GM18498 (cell line): Measurements from ENCODE around the gene GEN1.
A peak's percentile ranks its signal among the peaks of the same experiment; 100 is the strongest.

Source experiments
- ATAC-seq: cut with Tn5 transposase; IDR thresholded peaks from one replicate; pipeline ENCODE4 v1.9.1; 2021; ENCODE audit warnings: mild to moderate bottlenecking, moderate library complexity; ENCODE audit not compliant: unreplicated experiment

The GEN1 gene

DNA sequence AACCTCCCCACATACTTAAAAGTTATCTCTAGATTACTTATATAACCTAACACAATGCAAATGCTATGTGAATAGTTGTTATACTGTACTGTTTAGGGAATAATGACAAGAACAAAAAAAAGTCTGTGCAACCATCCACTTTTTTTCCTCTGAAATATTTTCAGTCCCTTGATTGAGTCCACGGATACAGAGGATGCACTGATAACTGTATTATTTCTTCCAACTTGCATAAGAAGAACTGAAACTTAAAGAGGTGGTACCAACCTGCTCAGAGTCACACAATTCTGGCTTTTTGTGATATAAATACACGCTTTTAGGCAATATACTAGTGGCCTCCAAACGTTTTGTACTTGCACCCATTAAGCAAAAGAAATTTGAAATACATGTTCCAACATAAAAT lies 1.7 kb upstream of the GEN1 start:
- peak; percentile 21 for ATAC-seq

DNA sequence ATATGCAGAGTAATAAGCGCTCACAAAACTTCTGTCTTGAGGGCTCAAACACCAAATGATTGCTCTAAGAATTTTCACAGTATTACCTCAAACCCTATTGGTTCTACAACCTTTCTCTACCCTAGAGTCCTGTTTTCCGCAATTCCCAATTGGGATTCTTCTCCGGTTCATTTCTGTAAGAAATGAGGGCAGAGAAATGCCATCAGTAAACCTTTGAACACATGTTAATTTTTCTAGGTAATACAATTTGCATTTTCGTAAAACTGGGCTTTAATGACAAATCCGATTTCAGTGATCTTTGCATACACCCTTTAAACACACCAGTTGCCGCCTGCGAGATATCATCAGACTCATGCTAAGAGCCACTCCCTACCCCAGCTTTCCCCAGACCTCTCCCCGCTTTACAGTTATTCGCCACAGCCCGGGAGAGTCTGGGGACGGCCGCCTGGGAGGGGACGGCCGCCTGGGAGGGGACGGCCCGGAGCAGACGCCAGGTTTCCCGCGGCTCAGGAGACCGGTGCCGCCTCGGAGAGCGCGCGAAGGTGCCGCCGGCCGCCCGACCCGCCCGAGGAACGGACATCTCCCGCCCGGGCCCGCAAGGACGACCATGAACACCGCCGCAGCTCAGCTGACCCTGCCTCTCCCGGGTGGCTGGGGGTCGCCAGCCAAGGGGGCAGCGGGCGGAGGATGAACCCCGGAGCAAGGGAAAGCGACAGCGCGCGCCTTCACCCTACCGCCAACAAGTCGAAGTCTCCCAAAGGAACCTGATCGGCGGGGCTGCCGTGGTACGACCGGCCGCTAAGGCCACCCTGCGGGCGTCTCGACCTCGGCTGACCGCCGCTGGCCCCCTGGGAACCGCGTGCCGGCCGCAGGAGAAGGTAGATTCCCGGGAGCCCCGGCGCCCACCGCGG lies 791 bp upstream of the GEN1 start:
- peak; percentile 35 for ATAC-seq

DNA sequence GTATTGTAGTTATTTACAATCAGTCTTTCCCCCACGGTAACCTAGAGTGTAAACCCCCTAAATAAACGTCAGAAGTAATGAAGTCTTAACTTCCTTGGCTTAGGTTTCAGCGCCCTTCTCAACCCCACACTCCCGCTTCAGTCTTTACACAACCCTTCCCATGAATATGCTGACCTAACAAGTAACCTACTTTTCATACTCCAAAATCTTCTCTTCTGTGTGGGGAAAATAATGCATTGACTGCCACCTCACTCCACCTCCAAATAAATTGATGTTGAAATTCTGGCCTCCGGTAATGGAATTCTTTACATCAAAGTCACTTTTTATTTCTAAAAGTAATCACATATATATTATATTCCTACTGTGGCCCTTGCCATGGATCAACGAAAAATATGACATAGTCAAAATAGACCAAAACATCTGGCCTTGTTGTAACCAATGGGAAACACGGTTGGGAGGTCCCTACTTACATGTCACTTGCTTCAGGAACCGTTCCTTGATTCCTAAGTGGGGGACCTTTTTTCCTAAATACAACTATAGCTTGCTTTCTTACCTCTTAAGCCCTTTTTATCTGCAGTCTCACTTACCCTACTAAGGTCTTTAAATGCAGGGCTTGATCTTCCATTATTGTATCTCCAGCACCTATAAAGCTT lies 961 bp downstream of the GEN1 start:
- no peak for ATAC-seq

DNA sequence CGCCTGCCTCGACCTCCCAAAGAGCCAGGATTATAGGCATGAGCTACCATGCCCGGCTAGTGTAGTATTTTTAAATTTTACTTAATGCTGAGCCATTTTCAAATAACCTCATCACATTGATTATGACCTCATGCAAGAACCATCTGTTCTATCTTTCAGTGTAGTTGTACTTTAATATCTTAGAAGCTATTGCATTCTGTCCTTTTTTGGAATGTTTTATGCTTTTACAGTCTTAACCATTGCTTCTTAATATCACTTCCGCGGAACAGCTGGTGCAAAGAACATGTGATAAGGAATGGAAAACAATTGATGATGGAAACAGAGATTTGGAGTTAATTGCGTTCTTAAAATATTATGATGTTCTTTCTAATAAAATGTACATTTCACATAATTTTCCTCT lies 2.7 kb downstream of the GEN1 start:
- ATAC-seq = no peak

DNA sequence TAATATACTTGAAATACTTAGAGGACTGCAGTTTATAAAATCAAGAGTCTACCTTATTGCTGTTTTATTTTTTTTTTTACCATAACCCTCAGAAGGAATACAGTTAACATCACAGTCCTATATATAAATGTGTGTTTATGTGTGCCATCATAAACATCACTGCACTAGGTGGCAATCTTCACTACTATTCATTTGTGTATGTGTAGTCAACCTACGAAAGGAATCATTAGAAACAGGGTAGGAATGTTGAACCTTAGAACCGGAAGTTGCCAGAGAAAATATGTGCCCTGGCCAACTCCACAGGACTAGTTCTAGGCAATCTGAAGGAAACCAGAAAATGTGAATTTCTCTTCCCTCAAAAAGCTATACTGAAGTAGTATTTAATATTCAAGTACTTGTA lies 3.4 kb downstream of the GEN1 start:
- ATAC-seq = no peak

DNA sequence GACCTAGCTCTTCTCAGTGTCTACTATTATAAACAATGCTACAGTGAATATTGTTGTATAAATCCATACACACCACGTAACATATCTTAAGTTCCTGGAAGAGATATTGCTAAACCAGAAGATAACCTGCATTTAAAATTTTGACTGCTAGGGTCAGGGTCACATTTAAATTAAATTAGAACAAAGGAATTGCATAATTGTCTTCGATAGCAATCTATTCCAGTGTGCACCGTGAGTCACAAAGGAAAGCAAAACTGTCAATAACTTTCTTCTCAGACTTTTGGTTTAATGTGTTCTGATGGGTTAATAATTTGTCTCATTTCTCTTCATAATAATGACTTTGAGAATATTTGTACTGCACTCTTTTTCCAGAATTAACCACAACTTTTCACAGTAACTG lies 4.2 kb downstream of the GEN1 start:
- no peak for ATAC-seq

DNA sequence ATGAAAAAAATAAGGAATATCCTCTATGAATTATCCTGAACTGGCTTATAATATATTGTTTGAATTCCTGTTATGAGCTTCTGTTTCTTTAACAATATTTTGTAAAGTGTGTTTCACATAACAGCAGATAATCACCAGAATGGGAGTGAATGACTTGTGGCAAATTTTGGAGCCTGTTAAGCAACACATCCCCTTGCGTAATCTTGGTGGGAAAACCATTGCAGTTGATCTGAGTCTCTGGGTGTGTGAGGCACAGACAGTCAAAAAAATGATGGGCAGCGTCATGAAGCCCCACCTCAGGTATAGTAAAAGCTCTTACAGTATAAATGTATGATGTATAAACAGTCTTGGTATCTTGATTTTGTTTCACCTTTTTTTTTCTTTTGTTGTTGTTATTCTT lies 5.9 kb downstream of the GEN1 start:
- ATAC-seq = no peak

DNA sequence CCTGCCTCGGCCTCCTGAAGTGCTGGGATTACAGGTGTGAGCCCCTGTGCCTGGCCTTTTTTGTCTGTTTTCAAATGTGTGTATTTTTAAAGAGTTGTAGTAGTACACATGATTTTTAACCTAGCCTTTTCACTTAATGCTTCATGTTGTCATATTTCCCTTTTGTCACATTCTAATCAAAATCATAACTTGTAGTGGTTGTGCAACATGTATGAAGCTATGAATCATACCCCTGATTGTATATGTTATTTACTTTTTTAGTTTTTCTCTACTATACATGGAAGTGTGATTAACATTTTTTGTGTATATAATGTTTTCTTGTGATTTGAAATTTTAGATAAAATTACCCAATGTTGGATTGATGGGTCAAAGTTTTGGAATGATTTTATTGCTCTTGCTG lies 8.5 kb downstream of the GEN1 start:
- ATAC-seq = no peak

DNA sequence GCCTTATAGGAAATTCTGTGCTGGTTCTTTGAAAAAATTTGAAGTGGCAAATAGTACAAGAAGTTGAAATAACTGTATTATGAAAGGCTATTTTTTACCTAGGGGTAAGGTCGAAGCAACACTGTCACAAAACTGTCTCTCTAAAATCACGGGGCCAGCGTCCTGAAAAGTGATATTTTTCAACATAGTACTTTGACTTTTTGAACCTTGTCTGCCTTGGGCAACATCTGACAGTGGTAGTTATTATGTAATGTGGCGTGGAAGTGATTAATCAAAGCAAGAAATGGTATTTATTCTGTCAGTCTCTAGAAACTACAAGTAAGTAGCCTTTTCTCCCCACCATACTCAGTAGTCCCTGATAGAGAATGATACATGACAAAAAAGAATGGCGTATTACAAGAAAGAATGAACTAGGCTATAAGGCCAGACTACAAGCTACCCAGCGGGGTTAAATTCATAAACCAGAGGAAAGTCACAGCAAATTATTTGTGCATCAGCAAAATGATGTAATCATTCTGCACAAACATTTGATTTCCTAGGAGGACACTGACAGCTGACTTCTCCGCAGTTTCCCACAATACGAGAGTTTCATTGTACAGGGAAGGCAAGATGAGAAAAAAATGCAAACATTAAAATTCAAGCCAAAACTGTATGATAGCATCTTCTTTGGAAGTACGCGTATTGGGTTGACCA lies 9.8 kb downstream of the GEN1 start:
- no peak for ATAC-seq

DNA sequence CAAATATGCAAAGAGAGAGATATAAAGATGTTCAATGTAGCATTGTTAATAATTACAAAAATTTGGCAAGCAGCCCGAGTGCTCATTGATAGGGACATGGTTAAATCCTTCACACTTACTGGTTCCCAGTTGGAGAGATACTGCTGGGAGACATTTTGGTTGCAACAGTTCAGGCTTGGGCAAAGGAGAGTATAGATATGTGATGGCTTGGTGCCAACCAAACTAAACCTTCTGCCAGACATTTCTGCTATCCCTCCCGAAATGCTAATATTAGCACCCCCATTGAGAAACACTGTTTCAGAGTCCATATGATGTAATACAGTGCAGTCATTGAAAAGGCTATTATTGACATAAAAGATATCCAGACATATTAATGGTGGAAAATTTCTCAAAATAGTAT lies 11.5 kb downstream of the GEN1 start:
- no peak for ATAC-seq

DNA sequence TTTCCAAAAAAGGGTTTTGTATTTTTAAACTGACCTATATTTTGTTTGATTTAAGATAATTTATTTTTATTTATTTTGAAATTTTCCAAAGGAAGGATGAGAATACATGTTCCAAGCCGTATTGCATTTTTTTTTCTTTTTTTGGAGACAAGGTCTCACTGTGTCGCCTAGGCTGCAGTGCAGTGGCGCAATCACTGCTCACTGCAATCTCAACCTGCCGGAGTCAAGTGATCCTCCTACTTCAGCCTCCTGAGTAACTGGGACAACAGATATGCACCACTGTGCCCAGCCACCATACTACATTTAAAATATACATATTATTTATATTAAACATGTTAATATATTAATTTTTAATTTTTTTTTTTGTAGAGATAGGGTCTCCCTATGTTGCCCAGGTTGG lies 15.0 kb downstream of the GEN1 start:
- ATAC-seq = no peak

DNA sequence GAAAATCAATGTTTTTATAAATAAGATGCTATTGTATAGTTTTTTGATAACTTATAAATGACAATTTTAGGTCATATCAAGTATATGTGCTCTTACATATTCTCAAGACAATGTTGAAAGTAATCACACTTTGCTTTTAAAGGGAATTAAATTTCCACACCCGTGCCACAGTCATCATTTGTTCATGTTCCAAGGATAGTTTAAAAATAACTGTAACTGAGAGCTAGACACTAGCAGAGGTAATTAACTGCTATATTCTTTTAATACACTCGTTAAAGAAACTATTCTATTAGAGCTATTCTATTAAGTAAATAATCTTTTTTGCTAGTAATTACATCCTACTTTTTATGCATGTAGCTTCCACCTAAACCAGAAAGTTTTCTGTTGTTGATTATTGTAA lies 18.0 kb downstream of the GEN1 start:
- ATAC-seq = no peak

DNA sequence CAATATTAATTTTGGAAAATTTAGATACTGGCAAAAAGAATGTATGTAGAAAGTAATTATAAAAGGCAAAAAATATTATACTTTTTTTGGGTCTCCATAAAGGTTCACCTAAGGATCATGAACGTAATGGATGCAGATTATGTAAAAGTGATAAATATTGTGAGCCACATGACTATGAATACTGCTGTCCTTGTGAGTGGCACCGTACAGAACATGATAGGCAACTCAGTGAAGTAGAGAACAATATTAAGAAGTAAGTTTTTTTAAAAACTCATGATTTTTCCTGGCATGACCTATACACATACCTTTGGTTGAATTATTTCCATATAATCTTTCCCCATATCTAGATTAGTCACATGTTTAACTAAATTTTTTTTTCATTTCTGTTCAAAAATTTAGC lies 18.6 kb downstream of the GEN1 start:
- ATAC-seq = no peak

DNA sequence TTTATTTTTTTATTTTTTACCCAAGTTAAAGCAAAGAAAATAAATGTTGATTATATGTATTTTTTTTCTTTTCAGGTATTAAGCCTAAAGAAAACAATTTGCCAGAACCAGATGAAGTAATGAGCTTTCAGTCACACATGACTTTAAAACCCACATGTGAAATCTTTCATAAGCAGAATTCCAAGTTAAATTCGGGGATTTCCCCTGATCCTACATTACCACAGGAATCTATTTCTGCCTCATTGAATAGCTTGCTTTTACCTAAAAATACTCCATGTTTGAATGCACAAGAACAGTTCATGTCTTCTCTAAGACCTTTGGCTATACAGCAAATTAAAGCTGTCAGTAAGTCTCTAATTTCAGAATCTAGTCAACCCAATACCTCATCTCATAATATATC lies 26.6 kb downstream of the GEN1 start:
- no peak for ATAC-seq

DNA sequence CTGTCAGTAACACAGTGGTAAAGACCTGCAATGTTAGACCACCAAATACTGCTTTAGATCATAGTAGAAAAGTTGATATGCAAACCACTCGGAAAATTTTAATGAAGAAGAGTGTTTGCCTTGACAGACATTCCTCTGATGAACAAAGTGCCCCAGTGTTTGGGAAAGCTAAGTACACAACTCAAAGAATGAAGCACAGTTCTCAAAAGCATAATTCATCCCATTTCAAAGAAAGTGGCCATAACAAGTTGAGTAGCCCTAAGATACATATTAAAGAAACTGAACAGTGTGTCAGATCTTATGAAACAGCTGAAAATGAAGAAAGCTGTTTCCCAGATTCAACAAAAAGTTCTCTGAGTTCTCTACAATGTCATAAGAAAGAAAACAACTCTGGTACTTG lies 27.5 kb downstream of the GEN1 start:
- no peak for ATAC-seq

DNA sequence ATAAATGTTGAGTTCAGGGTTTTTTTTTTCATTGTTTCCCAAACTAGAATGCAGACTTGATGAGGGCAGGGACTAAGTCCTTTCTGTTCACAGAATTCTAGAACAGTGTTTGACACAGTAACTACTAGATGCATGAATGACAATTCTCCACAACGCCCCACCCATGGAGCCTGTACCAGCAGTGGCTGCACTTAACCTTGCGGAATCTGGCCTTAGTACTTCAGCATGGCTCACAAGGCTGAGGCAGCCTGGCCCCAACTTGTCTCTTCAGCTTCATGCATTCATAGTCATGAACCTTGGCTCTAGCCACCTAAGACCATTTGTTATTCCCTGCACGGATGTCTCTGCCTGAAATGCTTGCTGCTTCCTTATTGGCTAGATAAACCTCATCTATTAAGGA lies 32.8 kb downstream of the GEN1 start:
- ATAC-seq = no peak

DNA sequence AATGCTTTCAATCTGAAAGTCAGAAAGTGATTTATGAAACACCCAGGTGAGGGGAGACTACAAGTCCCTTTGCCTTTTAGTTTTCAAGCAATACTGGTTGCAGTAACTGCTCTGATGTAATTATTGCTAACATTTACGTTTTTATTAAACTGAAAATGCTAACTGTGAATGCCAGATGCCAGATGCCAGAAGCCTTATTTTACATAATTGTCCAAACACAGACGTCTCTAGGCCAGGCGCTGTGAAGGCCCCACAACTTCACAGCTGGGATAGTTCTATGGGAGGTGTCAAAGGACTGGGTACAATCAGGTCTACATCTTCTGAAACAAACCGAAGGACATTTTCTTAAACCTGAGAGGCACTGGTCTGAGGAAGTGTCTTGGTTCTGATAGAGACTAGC lies 34.8 kb downstream of the GEN1 start:
- ATAC-seq = no peak

DNA sequence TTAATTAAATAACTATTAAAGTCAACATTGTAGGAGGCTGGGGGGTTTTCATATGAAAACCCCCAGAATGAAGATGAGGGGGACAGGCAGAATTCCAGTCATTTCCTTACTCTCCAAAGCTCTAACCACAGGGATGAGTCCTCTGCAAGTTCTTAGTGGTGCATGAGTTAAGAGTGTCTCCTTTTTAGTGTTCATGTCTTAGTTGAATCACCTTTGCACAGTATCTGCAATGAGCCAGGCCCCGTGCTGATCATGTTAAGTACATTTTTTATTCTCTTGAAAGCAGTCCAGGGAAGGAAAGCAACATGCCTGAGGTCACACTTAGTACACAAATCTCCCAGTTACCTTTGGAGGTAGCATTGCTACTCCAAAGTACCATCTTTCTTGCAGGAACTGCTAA lies 36.6 kb downstream of the GEN1 start:
- no peak for ATAC-seq

DNA sequence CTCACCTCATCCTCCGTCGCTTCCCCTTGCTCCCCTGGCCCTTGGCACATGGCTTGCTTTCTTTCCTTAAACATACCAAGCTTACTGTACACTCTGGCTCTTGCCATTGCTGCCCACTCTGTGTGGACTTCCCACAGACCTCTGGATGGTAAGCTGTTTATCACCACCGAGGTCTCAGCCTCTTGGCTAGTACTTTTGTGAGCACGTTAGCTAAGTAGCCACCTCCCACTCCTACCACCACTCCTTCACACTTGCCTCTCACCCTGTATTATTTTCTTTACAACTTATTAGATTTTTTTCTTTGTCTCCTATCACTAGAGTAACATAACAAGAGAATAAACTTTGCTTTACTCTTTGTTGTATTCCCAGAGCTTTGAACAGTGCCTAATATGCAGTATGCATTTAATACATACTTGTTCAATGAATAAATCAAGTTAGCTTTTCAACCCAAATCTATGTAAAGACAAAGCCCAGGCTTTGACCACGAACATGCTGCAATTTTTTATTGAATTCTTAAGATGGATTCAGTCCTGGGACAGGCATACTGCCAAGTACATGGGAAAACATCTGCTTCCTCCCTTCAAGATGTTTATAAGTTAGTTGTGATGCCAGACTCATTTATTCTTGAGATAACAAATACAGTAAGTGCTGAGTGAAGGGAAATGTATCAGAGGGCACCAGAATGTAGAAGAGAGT lies 37.3 kb downstream of the GEN1 start:
- no peak for ATAC-seq

DNA sequence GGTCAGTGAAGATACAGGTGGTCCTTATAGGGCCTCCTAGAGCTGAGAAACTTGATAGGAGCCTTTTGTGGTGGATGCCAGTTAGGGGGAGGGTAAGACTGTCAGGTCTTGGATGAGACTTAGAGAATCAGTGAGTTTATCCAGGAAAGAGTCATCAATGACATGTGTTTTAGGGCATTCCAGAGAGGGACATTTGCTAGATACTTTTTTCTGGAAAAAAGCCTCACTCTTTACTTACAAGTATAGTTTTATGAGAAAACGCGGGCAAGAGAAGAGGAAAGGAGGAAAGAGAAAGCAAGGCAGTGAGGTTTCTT lies 37.8 kb downstream of the GEN1 start:
- ATAC-seq = no peak

DNA sequence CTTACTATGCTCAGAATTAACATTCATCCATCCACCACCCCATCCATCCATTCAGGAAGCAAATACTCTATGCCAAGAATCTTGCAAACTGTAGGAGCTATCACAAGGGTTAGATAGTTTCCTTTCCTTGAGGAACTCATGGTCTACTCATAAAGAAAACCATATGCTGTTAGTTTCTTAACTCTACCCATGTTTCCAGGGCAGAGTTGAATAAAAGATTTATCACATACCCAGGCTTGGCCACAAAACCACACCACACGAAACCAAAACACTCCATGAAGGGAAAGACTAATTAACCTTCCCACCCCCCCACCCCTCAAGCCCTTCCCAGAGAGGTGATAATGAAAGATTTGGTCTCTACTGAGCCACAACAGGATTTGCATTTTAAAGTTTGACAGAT lies 38.6 kb downstream of the GEN1 start:
- peak; percentile 48 for ATAC-seq

DNA sequence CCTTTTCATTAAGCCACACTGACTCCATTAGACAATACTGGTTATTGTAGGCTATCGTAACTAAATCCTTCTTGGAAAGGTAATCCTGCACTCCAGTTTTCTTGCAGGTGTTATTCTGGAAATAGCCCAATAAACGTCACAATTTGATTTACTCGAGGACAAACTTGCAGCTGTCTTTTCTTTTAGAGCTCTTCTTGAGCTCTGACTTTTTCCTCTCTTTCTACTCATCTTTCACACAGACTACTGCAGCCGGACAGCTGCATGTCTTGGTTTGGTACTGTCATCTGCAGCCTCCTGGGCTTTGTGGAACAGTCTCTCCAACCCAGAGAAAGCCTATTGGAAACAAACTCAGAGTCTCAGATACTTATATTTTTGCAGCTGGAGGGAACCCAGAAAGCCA lies 39.4 kb downstream of the GEN1 start:
- ATAC-seq = no peak
